Osteocyte (in vitro differentiated cells): ENCODE results near the gene FNDC3B. TPM values are rescaled to one million over a fixed set of nuclear protein-coding genes. Genes with fewer than 3 reads are reported as not detected.

Source experiments
- DNase-seq: peaks from one replicate; pipeline ENCODE4 v3.0.0; 2021; ENCODE audit warnings: mixed read lengths; ENCODE audit not compliant: unreplicated experiment; ENCODE audit errors: extremely low spot score
- H3K27ac Mint-ChIP-seq: one replicate; pipeline ENCODE4 v1.8.0; 2021; ENCODE audit warnings: mild to moderate bottlenecking, mixed read lengths; ENCODE audit not compliant: unreplicated experiment
- H3K27me3 Mint-ChIP-seq: one replicate; pipeline ENCODE4 v1.8.0; 2021; ENCODE audit warnings: mixed read lengths; ENCODE audit not compliant: unreplicated experiment
- H3K36me3 Mint-ChIP-seq: one replicate; pipeline ENCODE4 v1.8.0; 2021; ENCODE audit warnings: mixed read lengths; ENCODE audit not compliant: unreplicated experiment
- H3K4me1 Mint-ChIP-seq: one replicate; pipeline ENCODE4 v1.8.0; 2021; ENCODE audit warnings: mixed read lengths; ENCODE audit not compliant: unreplicated experiment
- H3K4me3 Mint-ChIP-seq: one replicate; pipeline ENCODE4 v1.8.0; 2021; ENCODE audit warnings: mild to moderate bottlenecking, moderate library complexity, mixed read lengths; ENCODE audit not compliant: unreplicated experiment
- H3K9me3 Mint-ChIP-seq: one replicate; pipeline ENCODE4 v1.8.0; 2021; ENCODE audit warnings: mixed read lengths; ENCODE audit not compliant: unreplicated experiment
- total RNA-seq: library from RNA; stranded (reverse); gene quantifications from 2 replicates; pipeline ENCODE4 v1.2.1, GENCODE V29; 2021
- TF ChIP-seq, protein P1 (sequence below): fragments of 200-600 bp; sonication (generic); IDR thresholded peaks from 2 replicates; pipeline ENCODE4 v1.5.0; 2021; ENCODE audit warnings: antibody characterized with exemption, mild to moderate bottlenecking, moderate library complexity

Gene FNDC3B
- total RNA-seq, 1 donor from 2014 or later = 240 TPM

- no peaks in the 10 kb centered on the region for H3K27me3 Mint-ChIP-seq
- TF ChIP-seq, protein P1, sequence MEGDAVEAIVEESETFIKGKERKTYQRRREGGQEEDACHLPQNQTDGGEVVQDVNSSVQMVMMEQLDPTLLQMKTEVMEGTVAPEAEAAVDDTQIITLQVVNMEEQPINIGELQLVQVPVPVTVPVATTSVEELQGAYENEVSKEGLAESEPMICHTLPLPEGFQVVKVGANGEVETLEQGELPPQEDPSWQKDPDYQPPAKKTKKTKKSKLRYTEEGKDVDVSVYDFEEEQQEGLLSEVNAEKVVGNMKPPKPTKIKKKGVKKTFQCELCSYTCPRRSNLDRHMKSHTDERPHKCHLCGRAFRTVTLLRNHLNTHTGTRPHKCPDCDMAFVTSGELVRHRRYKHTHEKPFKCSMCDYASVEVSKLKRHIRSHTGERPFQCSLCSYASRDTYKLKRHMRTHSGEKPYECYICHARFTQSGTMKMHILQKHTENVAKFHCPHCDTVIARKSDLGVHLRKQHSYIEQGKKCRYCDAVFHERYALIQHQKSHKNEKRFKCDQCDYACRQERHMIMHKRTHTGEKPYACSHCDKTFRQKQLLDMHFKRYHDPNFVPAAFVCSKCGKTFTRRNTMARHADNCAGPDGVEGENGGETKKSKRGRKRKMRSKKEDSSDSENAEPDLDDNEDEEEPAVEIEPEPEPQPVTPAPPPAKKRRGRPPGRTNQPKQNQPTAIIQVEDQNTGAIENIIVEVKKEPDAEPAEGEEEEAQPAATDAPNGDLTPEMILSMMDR = no peak
- peaks cover 39% of the 10 kb centered on the region for H3K36me3 Mint-ChIP-seq
- DNase-seq = no peak
- peak overlapping the region; percentile 71 for H3K27ac Mint-ChIP-seq
- peaks cover 85% of the 10 kb centered on the region for H3K4me1 Mint-ChIP-seq
- no peaks in the 10 kb centered on the region for H3K9me3 Mint-ChIP-seq
- no peak overlapping the region for H3K4me3 Mint-ChIP-seq
Observed at GRCh38 chr3:172281884-172282283, 242.5 kb downstream of the FNDC3B start.

GRCh38 chr3:172282850-172283249, 243.5 kb downstream of the FNDC3B start:
- TF ChIP-seq, protein P1 = no peak
- Mint-ChIP-seq H3K36me3 (peaks cover 47% of the 10 kb centered on the region), H3K27ac (peak overlapping the region; percentile 29), H3K4me3 (no peak overlapping the region), H3K27me3 (no peaks in the 10 kb centered on the region), H3K4me1 (peaks cover 86% of the 10 kb centered on the region), H3K9me3 (no peaks in the 10 kb centered on the region)
- DNase-seq = no peak

- H3K36me3 Mint-ChIP-seq = peaks cover 58% of the 10 kb centered on the region
- H3K4me1 Mint-ChIP-seq = peaks cover 76% of the 10 kb centered on the region
Observed at GRCh38 chr3:172283841-172284357, 244.5 kb downstream of the FNDC3B start.

GRCh38 chr3:172285844-172286243, 246.5 kb downstream of the FNDC3B start:
- TF ChIP-seq, protein P1 = no peak
- no peaks in the 10 kb centered on the region for H3K9me3 Mint-ChIP-seq
- H3K36me3 Mint-ChIP-seq = peaks cover 71% of the 10 kb centered on the region
- no peak for DNase-seq
- H3K4me3 Mint-ChIP-seq = no peak overlapping the region
- H3K27ac Mint-ChIP-seq = peak overlapping the region; percentile 77
- no peaks in the 10 kb centered on the region for H3K27me3 Mint-ChIP-seq
- H3K4me1 Mint-ChIP-seq = peaks cover 61% of the 10 kb centered on the region

More at GRCh38 chr3:172283841-172284357, 244.5 kb downstream of the FNDC3B start:
- no peak for DNase-seq
- Mint-ChIP-seq H3K4me3 (no peak overlapping the region), H3K27me3 (no peaks in the 10 kb centered on the region), H3K27ac (peak overlapping the region; percentile 19), H3K9me3 (no peaks in the 10 kb centered on the region)
- TF ChIP-seq, protein P1 = no peak

DNA sequence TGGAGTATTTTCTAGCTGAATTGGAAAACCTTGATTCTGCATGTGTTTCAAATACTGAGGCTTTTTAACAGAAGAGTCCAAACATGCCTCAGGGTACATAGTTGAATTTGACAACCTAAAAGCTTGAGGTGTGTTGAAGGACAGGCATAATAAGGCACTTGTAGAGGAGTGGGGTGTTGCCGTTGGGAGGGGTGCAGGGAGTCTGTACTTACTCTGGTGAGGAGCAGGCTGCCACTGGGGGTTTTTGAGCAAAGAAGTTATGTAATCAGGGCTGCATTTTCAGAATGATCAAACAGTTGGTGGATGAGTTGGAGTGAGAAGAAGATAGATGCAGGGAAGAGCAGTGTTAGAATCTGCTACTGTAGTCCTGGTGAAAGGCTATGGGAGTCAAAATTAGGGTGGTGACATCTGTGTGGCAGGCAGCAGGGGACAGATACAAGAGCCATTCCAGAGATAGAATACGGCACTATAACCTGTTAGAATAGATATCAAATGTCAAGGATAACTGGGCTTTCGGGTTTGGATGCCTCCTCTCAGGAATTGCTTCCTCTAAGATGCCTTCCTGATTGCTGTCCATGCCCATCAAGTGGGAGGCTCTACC, 247.3 kb downstream of the FNDC3B start:
- TF ChIP-seq, protein P1 = no peak
- DNase-seq = no peak
- Mint-ChIP-seq H3K27me3 (no peaks in the 10 kb centered on the region), H3K9me3 (no peaks in the 10 kb centered on the region), H3K36me3 (peaks cover 74% of the 10 kb centered on the region), H3K4me3 (no peak overlapping the region), H3K4me1 (peaks cover 55% of the 10 kb centered on the region), H3K27ac (peak overlapping the region; percentile 77)
